B cell (primary cell): Measurements from ENCODE around the gene MAGED2. TPM values are rescaled to one million over a fixed set of nuclear protein-coding genes. Genes with fewer than 3 reads are reported as not detected.

Source experiments
- ATAC-seq: fragments of 200-7000 bp; cut with Tn5 transposase; one replicate; pipeline ENCODE4 v1.10.0; 2021; ENCODE audit warnings: low read depth, mild to moderate bottlenecking, moderate number of reproducible peaks, moderate library complexity
- CTCF ChIA-PET: fragments of 350-600 bp; sonication (Branson Sonifier 250); formaldehyde crosslinking; loops from one replicate; lab custom pipeline; 2021; ENCODE audit warnings: antibody characterized with exemption, inconsistent platforms; lab: Charles Lee
- POLR2A ChIA-PET: fragments of 350-600 bp; sonication (Branson Sonifier 250); formaldehyde crosslinking; loops from one replicate; lab custom pipeline; 2021; ENCODE audit warnings: antibody characterized with exemption; lab: Charles Lee
- DNase-seq: peaks from one replicate; pipeline ENCODE4 v3.0.0; 2013
- H2AFZ ChIP-seq: 2 replicates; pipeline ENCODE4 v1.6.1; 2012; ENCODE audit warnings: mild to moderate bottlenecking, low read depth, low read length; ENCODE audit not compliant: insufficient read depth, poor library complexity, severe bottlenecking
- H3K27ac ChIP-seq, 2 donors: 1 replicate in 1 of 2; 2 replicates in 1 of 2; pipeline ENCODE4 v1.5.1; 2012 to 2013; ENCODE audit warnings: low read length in 2 of 2, mild to moderate bottlenecking in 2 of 2, moderate library complexity in 1 of 2
- H3K27me3 ChIP-seq, 4 experiments: fragments of 200-600 bp in 1 of 4; sonication (generic) in 1 of 4; replicated peaks in 1 of 4; 1 replicate in 2 of 4; 2 replicates in 2 of 4; pipeline versions ENCODE4 v1.6.1 to v1.7.0; 2013 to 2016; ENCODE audit warnings: low read length in 3 of 4, mild to moderate bottlenecking in 2 of 4, mixed read lengths in 1 of 4, moderate library complexity in 1 of 4; ENCODE audit not compliant: insufficient read depth in 4 of 4, control insufficient read depth in 3 of 4; ENCODE audit errors: control extremely low read depth in 1 of 4
- H3K36me3 ChIP-seq, 2 experiments: replicated peaks in 1 of 2; 1 replicate in 1 of 2; 2 replicates in 1 of 2; pipeline versions ENCODE4 v1.6.1 to v1.7.1; 2013; ENCODE audit warnings: low read length in 1 of 2; ENCODE audit not compliant: insufficient read depth in 2 of 2, control insufficient read depth in 1 of 2; ENCODE audit errors: control extremely low read depth in 1 of 2, extremely low read depth in 1 of 2
- H3K4me1 ChIP-seq, 2 donors: fragments of 200-600 bp in 1 of 2; sonication (generic) in 1 of 2; 1 replicate in 1 of 2; 2 replicates in 1 of 2; pipeline versions ENCODE4 v1.5.1 to v1.6.1; 2013 to 2017; ENCODE audit warnings: low read length in 2 of 2; ENCODE audit not compliant: control insufficient read depth in 2 of 2, insufficient read depth in 2 of 2
- H3K4me2 ChIP-seq: replicated peaks from 2 replicates; pipeline ENCODE3; 2012; ENCODE audit warnings: mild to moderate bottlenecking, low read depth, low read length; ENCODE audit not compliant: poor library complexity, severe bottlenecking
- H3K4me3 ChIP-seq, 5 experiments: fragments of 200-600 bp in 1 of 5; sonication (generic) in 1 of 5; 1 replicate in 3 of 5; 2 replicates in 2 of 5; pipeline versions ENCODE4 v1.5.1 to v1.7.0; 2011 to 2016; ENCODE audit warnings: low read length in 4 of 5, mild to moderate bottlenecking in 4 of 5, low read depth in 2 of 5, control low read depth in 1 of 5, moderate library complexity in 1 of 5; ENCODE audit not compliant: insufficient read depth in 1 of 5; ENCODE audit errors: control extremely low read depth in 1 of 5, extremely low read depth in 1 of 5
- H3K79me2 ChIP-seq: fragments of 200-600 bp; sonication (generic); one replicate; pipeline ENCODE4 v1.6.0; 2016; ENCODE audit warnings: low read length; ENCODE audit not compliant: control insufficient read depth, insufficient read depth
- H3K9ac ChIP-seq: fragments of 200-600 bp; sonication (generic); 2 replicates; pipeline ENCODE4 v1.6.1; 2017; ENCODE audit warnings: mild to moderate bottlenecking, low read length, moderate library complexity
- H3K9me3 ChIP-seq, 3 donors: one replicate each; pipeline versions ENCODE4 v1.6.1 to v1.7.1; 2013; ENCODE audit warnings: low read length in 2 of 3; ENCODE audit not compliant: control insufficient read depth in 2 of 3, insufficient read depth in 1 of 3; ENCODE audit errors: control extremely low read depth in 1 of 3
- H4K20me1 ChIP-seq: 2 replicates; pipeline ENCODE4 v1.6.0; 2012; ENCODE audit warnings: mild to moderate bottlenecking, low read length; ENCODE audit not compliant: insufficient read depth, control insufficient read depth, poor library complexity, severe bottlenecking
- H3K27ac Mint-ChIP-seq: one replicate; pipeline ENCODE4 v1.8.0; 2021; ENCODE audit warnings: mixed read lengths
- H3K27me3 Mint-ChIP-seq: one replicate; pipeline ENCODE4 v1.8.0; 2021; ENCODE audit warnings: mixed read lengths
- H3K4me1 Mint-ChIP-seq: one replicate; pipeline ENCODE4 v1.8.0; 2021; ENCODE audit warnings: mixed read lengths
- H3K4me3 Mint-ChIP-seq: one replicate; pipeline ENCODE4 v1.8.0; 2021; ENCODE audit warnings: mixed read lengths
- H3K9me3 Mint-ChIP-seq: one replicate; pipeline ENCODE4 v1.8.0; 2022; ENCODE audit warnings: mixed read lengths; ENCODE audit not compliant: insufficient read depth
- CTCF ChIP-seq: fragments of 200-600 bp; IDR thresholded peaks from one replicate; pipeline ENCODE4 v1.8.0; 2022; ENCODE audit warnings: antibody characterized with exemption, mild to moderate bottlenecking
- EZH2 ChIP-seq: IDR thresholded peaks from 2 replicates; pipeline ENCODE4 v1.6.1; 2012; ENCODE audit warnings: borderline replicate concordance, low read depth, mild to moderate bottlenecking, moderate library complexity, low read length; ENCODE audit not compliant: insufficient read depth, poor library complexity, severe bottlenecking
- WGBS: methylation state at CpG from one replicate; pipeline ENCODE4 v1.1.5; 2013; ENCODE audit warnings: missing lambda C conversion rate; ENCODE audit not compliant: insufficient coverage; 5-methylcytosine and 5-hydroxymethylcytosine counted together
- intact Hi-C: fragments of 100-400 bp; cut with micrococcal nuclease; formaldehyde crosslinking; loops from one replicate; pipeline ENCODE4 v1.10.0; 2022
- polyA plus RNA-seq: library from polyadenylated mRNA; depleted of rRNA; stranded (reverse); fragments of >200 nt; gene quantifications from 2 replicates; pipeline ENCODE4 v1.2.3, GENCODE V29; 2012
- total RNA-seq, 2 donors: library from RNA; stranded (reverse); fragments of 120-200 nt in 1 of 2; gene quantifications; 1 replicate in 1 of 2; 2 replicates in 1 of 2; pipeline versions ENCODE4 v1.2.3 to v1.2.4, GENCODE V29; 2013 to 2022

MAGED2 gene
- total and polyA plus RNA-seq, 2 donors (not counting 1 experiment from before 2014, with no cell fraction given) = 47.8 to 87.2 TPM

GRCh38 chrX:54798137-54798536, 9.4 kb upstream of the MAGED2 start, which contains the start of gene ITIH6:
Gene ITIH6 (minus strand): TSS chrX:54798255. CDS start chrX:54798210, 45 bp downstream.
- Mint-ChIP-seq H3K27me3 (peaks cover 5% of the 10 kb centered on the region), H3K4me3 (no peak within 1 kb of the TSS), H3K4me1 (no peaks in the 10 kb centered on the region), H3K27ac (no peak within 1 kb of the TSS), H3K9me3 (no peaks in the 10 kb centered on the region)
- POLR2A ChIA-PET = no interaction called here
- TF ChIP-seq CTCF (no peak), EZH2 (no peak)
- no peaks in the 10 kb centered on the region for H3K4me1 ChIP-seq
- no peaks in the 10 kb centered on the region for H3K27me3 ChIP-seq
- no peak within 1 kb of the TSS for H3K4me3 ChIP-seq
- H3K36me3 ChIP-seq = no peaks in the 10 kb centered on the region
- no peak within 1 kb of the TSS for H3K27ac ChIP-seq
- intact Hi-C loops = no loop called here
- no peaks in the 10 kb centered on the region for H3K9me3 ChIP-seq
- H4K20me1 ChIP-seq = no peaks in the 10 kb centered on the region
- no peaks in the 10 kb centered on the region for H3K79me2 ChIP-seq
- no peak within 1 kb of the TSS for H2AFZ ChIP-seq
- CTCF ChIA-PET = no interaction called here
- H3K9ac ChIP-seq = no peak within 1 kb of the TSS
- DNase-seq (no peak), ATAC-seq (no peak)
- H3K4me2 ChIP-seq = no peak within 1 kb of the TSS
- WGBS = no CpG with 5 or more reads among the region's 2 CpGs

GRCh38 chrX:54799046-54799445, 8.5 kb upstream of the MAGED2 start:
- ChIA-PET POLR2A (no interaction called here), CTCF (no interaction called here)
- Histone ChIP-seq H3K36me3 (no peaks in the 10 kb centered on the region), H3K27ac (no peak overlapping the region), H3K4me2 (no peak overlapping the region), H3K27me3 (no peaks in the 10 kb centered on the region), H3K4me3 (no peak overlapping the region), H3K9me3 (no peaks in the 10 kb centered on the region), H4K20me1 (no peaks in the 10 kb centered on the region), H3K4me1 (no peaks in the 10 kb centered on the region), H3K9ac (no peak overlapping the region), H2AFZ (no peak overlapping the region), H3K79me2 (no peaks in the 10 kb centered on the region)
- ATAC-seq = no peak
- intact Hi-C loops = no loop called here
- Mint-ChIP-seq H3K27me3 (peaks cover 2% of the 10 kb centered on the region), H3K4me1 (no peaks in the 10 kb centered on the region), H3K27ac (no peak overlapping the region), H3K4me3 (no peak overlapping the region), H3K9me3 (no peaks in the 10 kb centered on the region)
- DNase-seq = no peak
- TF ChIP-seq EZH2 = no peak
- TF ChIP-seq CTCF = no peak
- WGBS = 100% methylated on average over 1 of the region's 2 CpGs
